Skeletal muscle satellite cell (primary cell): Measurements from ENCODE around the gene HCFC1R1.
A peak's percentile ranks its signal among the peaks of the same experiment; 100 is the strongest.

Experiments
- H3K27me3 ChIP-seq: 2 replicates; pipeline ENCODE4 v1.7.0; 2013; ENCODE audit warnings: low read length; ENCODE audit not compliant: control insufficient read depth, insufficient read depth
- H3K36me3 ChIP-seq: 2 replicates; pipeline ENCODE4 v1.7.0; 2013; ENCODE audit warnings: mild to moderate bottlenecking, control low read depth, low read length; ENCODE audit not compliant: insufficient read depth
- H3K4me1 ChIP-seq: 2 replicates; pipeline ENCODE4 v1.7.0; 2013; ENCODE audit warnings: low read length; ENCODE audit not compliant: control insufficient read depth, insufficient read depth
- H3K4me2 ChIP-seq: 2 replicates; pipeline ENCODE4 v1.7.0; 2013; ENCODE audit warnings: mild to moderate bottlenecking, low read length
- H3K4me3 ChIP-seq: 2 replicates; pipeline ENCODE4 v1.7.0; 2013; ENCODE audit warnings: low read length
- H3K9ac ChIP-seq: 2 replicates; pipeline ENCODE4 v1.7.0; 2013; ENCODE audit warnings: mild to moderate bottlenecking, low read depth, low read length, moderate library complexity
- H3K9me3 ChIP-seq: replicated peaks from 2 replicates; pipeline ENCODE4 v1.7.0; 2013; ENCODE audit warnings: mild to moderate bottlenecking, control low read depth, low read length

HCFC1R1 gene

GRCh38 chr16:3065069-3065741 is 41.5 kb upstream of the HCFC1R1 start, which contains the start of gene IL32:
TSS of gene IL32 (plus strand) at chr16:3065640. CDS start at chr16:3065812, 172 bp downstream.
- peak within 1 kb of the TSS; percentile 64 for H3K4me3 ChIP-seq
- H3K36me3 ChIP-seq, result no peaks in the 10 kb centered on the region
- H3K9me3 ChIP-seq, result no peaks in the 10 kb centered on the region
- H3K4me2 ChIP-seq, result peak within 1 kb of the TSS; percentile 69
- H3K4me1 ChIP-seq, result peaks cover 23% of the 10 kb centered on the region
- peak within 1 kb of the TSS; percentile 57 for H3K9ac ChIP-seq
- peaks cover 4% of the 10 kb centered on the region for H3K27me3 ChIP-seq

GRCh38 chr16:3063625-3064386 is 40.1 kb upstream of the HCFC1R1 start:
- Histone ChIP-seq H3K36me3 (no peaks in the 10 kb centered on the region), H3K4me3 (no peak overlapping the region), H3K4me2 (no peak overlapping the region), H3K4me1 (peaks cover 32% of the 10 kb centered on the region), H3K9ac (no peak overlapping the region), H3K27me3 (peaks cover 4% of the 10 kb centered on the region), H3K9me3 (no peaks in the 10 kb centered on the region)

- Histone ChIP-seq H3K4me1 (peaks cover 36% of the 10 kb centered on the region), H3K9me3 (no peaks in the 10 kb centered on the region)
Observed at GRCh38 chr16:3062553-3062952, 38.8 kb upstream of the HCFC1R1 start.

DNA sequence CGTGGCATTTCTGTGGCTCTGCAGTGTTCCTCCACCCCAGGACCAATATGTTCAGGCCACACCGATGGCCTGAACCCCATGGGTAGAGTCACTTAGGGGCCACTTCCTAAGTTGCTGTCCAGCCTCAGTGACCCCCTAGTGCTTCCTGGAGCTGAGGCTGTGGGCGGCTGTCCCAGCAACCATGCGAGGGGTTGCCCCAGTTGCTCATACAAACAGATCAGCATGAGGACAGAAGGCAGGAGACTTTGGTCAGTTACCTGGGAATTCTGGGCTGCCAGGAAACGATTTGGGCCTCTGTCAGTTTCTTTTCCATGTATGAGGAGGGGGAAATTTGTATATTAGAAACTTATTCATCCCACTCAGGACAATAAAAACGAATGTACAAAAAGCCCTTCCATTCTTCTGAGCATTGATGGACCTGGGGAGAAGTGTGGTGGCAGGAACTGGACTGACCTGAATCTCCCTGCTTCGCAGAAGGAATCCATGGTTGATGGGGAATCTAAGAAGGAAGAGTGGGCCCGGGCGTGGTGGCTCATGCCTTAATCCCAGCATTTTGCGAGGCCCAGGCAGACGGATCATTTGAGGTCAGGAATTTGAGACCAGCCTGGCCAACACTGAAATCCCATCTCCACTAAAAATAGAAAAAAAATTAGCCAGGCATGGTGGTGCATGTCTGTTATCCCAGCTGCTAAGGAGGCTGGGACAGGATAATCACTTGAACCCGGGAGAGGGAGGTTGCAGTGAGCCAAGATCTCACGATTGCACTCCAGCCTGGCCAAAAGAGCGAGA is 36.8 kb upstream of the HCFC1R1 start:
- no peaks in the 10 kb centered on the region for H3K36me3 ChIP-seq
- H3K4me1 ChIP-seq, result peaks cover 27% of the 10 kb centered on the region

More at GRCh38 chr16:3062553-3062952, 38.8 kb upstream of the HCFC1R1 start:
- H3K9ac ChIP-seq, result no peak overlapping the region
- H3K4me2 ChIP-seq, result no peak overlapping the region
- peaks cover 4% of the 10 kb centered on the region for H3K27me3 ChIP-seq
- no peaks in the 10 kb centered on the region for H3K36me3 ChIP-seq
- no peak overlapping the region for H3K4me3 ChIP-seq

GRCh38 chr16:3059723-3060242 is 36.0 kb upstream of the HCFC1R1 start:
- Histone ChIP-seq H3K4me1 (peaks cover 19% of the 10 kb centered on the region), H3K4me2 (peak overlapping the region; percentile 99), H3K4me3 (peak overlapping the region; percentile 90), H3K9me3 (no peaks in the 10 kb centered on the region), H3K9ac (peak overlapping the region; percentile 95), H3K36me3 (no peaks in the 10 kb centered on the region), H3K27me3 (peaks cover 4% of the 10 kb centered on the region)

More for the DNA sequence above, 36.8 kb upstream of the HCFC1R1 start:
- Histone ChIP-seq H3K9me3 (no peaks in the 10 kb centered on the region), H3K4me2 (no peak overlapping the region), H3K27me3 (peaks cover 4% of the 10 kb centered on the region), H3K4me3 (no peak overlapping the region), H3K9ac (no peak overlapping the region)

- Histone ChIP-seq H3K36me3 (no peaks in the 10 kb centered on the region), H3K9ac (peak overlapping the region; percentile 95), H3K27me3 (peaks cover 4% of the 10 kb centered on the region), H3K9me3 (no peaks in the 10 kb centered on the region), H3K4me2 (peak overlapping the region; percentile 99), H3K4me1 (peaks cover 18% of the 10 kb centered on the region), H3K4me3 (peak overlapping the region; percentile 90)
Observed at GRCh38 chr16:3059041-3059722, 35.4 kb upstream of the HCFC1R1 start.

- H3K9me3 ChIP-seq, result no peaks in the 10 kb centered on the region
- H3K4me3 ChIP-seq, result peak overlapping the region; percentile 90
- peak overlapping the region; percentile 99 for H3K4me2 ChIP-seq
- H3K9ac ChIP-seq, result peak overlapping the region; percentile 95
- H3K4me1 ChIP-seq, result peaks cover 18% of the 10 kb centered on the region
- H3K36me3 ChIP-seq, result no peaks in the 10 kb centered on the region
- peaks cover 4% of the 10 kb centered on the region for H3K27me3 ChIP-seq
Observed at GRCh38 chr16:3058139-3059030, 34.6 kb upstream of the HCFC1R1 start.

GRCh38 chr16:3057181-3058138 is 33.7 kb upstream of the HCFC1R1 start:
- Histone ChIP-seq H3K27me3 (peaks cover 4% of the 10 kb centered on the region), H3K4me3 (peak overlapping the region; percentile 90), H3K4me2 (peak overlapping the region; percentile 99), H3K9me3 (no peaks in the 10 kb centered on the region), H3K36me3 (no peaks in the 10 kb centered on the region), H3K9ac (peak overlapping the region; percentile 95), H3K4me1 (peaks cover 18% of the 10 kb centered on the region)

GRCh38 chr16:3056336-3057180 is 32.8 kb upstream of the HCFC1R1 start:
- Histone ChIP-seq H3K36me3 (no peaks in the 10 kb centered on the region), H3K9ac (no peak overlapping the region), H3K4me2 (no peak overlapping the region), H3K4me1 (peaks cover 18% of the 10 kb centered on the region), H3K9me3 (no peaks in the 10 kb centered on the region), H3K27me3 (peaks cover 4% of the 10 kb centered on the region), H3K4me3 (no peak overlapping the region)
